Measurements from ENCODE around the gene TTC7B. TPM values are rescaled to one million over a fixed set of nuclear protein-coding genes. Genes with fewer than 3 reads are reported as not detected.

The TTC7B gene
- total and polyA plus RNA-seq, 2 experiments from 2014 or later, result 7.9 to 28.6 TPM

DNA sequence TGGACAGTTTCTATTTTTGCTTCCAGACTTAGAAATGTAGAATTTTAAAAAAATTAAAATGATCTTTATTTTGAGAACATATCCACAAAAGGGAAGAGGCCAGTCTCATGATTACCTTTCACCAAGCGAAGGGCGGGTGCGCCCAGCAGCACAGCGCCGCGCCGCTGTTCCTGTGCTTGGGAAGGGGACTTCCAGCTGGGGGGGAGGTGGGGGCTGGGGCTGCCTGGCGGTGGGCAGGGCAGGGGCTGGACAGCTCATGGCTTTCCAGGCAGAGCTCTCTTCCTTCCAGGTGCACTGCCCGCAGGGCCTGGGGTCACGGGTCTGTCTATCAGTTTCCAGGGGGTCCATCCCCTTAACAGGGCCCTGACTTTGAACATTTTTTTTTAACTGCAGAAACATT, 199.9 kb downstream of the TTC7B start:
- Mint-ChIP-seq H3K27ac (0 out of 2 replicates have a peak overlapping the region, but pooled peaks have one; percentile 51), H3K4me1 (peaks cover 23% of the 10 kb centered on the region), H3K4me3 (no peak overlapping the region), H3K36me3 (ENCODE audit: low read depth) (no peaks in the 10 kb centered on the region), H3K27me3 (ENCODE audit: insufficient read depth, low read depth, poor library complexity) (peaks cover 8% of the 10 kb centered on the region), H3K9me3 (no peaks in the 10 kb centered on the region)
- DNase-seq (ENCODE audit: low spot score) (no peak), ATAC-seq (peak; percentile 53)
- Histone ChIP-seq H3K27ac (ENCODE audit: low read depth) (no peak overlapping the region), H2AFZ (no peak overlapping the region), H3K36me3 (ENCODE audit: insufficient read depth) (no peaks in the 10 kb centered on the region), H3K79me2 (replicated peaks; ENCODE audit: insufficient read depth) (no peaks in the 10 kb centered on the region), H3F3A (replicated peaks; ENCODE audit: low read depth) (no peaks in the 10 kb centered on the region), H3K27me3 (ENCODE audit: insufficient read depth) (no peaks in the 10 kb centered on the region), H3K4me1 (ENCODE audit: insufficient read depth) (peaks cover 16% of the 10 kb centered on the region), H3K9me2 (ENCODE audit: insufficient read depth) (no peaks in the 10 kb centered on the region), H4K20me1 (replicated peaks; ENCODE audit: insufficient read depth) (no peaks in the 10 kb centered on the region), H3K4me3 (no peak overlapping the region), H3K4me2 (no peak overlapping the region)
- TF ChIP-seq REST (IDR thresholded peaks at IDR 0.05; ENCODE audit: unreplicated experiment), result no peak
- no peak for TF ChIP-seq POLR2AphosphoS5 (IDR thresholded peaks at IDR 0.05; ENCODE audit: low read depth)
- TF ChIP-seq JUNB (IDR thresholded peaks at IDR 0.05; ENCODE audit: unreplicated experiment), result no peak
- TF ChIP-seq ETS1 (IDR thresholded peaks at IDR 0.05), result no peak
- TF ChIP-seq NANOG (IDR thresholded peaks at IDR 0.05; ENCODE audit: borderline replicate concordance), result no peak
- TF ChIP-seq CTCF (conservative IDR thresholded peaks at IDR 0.05; ENCODE audit: low read depth in 2 of 2), result no peak
- no peak for TF ChIP-seq EZH2phosphoT487 (IDR thresholded peaks at IDR 0.05; ENCODE audit: unreplicated experiment)
- no peak for TF ChIP-seq CREB1 (CRISPR knock-in tag; IDR thresholded peaks at IDR 0.05; ENCODE audit: low read depth)
- no peak for TF ChIP-seq EZH2 (IDR thresholded peaks at IDR 0.05; ENCODE audit: low read depth, unreplicated experiment)
- no peak for TF ChIP-seq ZNF462 (CRISPR knock-in tag; IDR thresholded peaks at IDR 0.05)
- no peak for TF ChIP-seq STAT1 (IDR thresholded peaks at IDR 0.05; ENCODE audit: unreplicated experiment)

Measured in GM23338 (cell line).